CD4-positive, alpha-beta T cell treated with Interleukin-2 at 100 ng/mL for 4 hours (primary cell): ENCODE data around the gene PAGR1.

Experiments
- DNase-seq: peaks from one replicate; pipeline ENCODE4 v3.0.0-alpha.2; 2020; ENCODE audit warnings: low spot score

Gene PAGR1

DNA sequence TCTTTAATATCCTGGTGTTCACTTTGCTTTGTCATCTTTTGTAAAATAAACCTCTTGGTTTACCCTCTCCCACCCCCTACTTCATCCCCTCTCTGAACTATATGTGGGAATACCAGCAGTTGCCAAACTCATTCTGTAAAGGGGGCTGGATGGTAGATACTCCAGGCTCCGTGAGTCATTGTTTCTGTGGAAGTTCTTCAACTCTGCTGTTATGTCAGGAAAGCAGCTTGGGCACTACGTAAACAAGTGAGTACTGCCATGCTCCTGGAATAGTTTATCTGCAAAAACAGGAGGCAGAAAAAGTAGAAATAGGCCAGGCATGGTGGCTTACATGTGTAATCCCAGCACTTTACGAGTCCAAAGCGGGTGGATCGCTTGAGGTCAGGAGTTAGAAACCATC lies 21.9 kb downstream of the PAGR1 start:
- DNase-seq = no peak

DNA sequence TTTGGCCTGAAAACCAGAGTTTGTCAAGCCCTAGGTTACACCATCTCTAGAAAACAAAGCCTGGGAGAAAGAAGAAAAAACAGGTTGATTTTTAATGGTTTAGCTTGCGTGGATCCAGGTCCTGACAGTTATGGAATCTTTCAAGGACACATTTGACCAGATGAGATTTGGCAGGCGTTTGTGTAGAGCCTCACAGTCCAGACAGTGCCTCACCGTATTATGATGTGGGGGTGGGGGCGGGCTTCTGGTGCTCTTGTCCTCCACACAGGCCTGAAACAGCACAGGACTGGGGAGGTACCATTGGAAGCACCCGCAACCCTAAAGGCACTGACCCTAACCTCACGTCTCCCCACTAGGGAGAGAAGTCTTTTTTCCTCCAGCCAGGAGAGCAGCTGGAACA lies 23.9 kb downstream of the PAGR1 start:
- no peak for DNase-seq

DNA sequence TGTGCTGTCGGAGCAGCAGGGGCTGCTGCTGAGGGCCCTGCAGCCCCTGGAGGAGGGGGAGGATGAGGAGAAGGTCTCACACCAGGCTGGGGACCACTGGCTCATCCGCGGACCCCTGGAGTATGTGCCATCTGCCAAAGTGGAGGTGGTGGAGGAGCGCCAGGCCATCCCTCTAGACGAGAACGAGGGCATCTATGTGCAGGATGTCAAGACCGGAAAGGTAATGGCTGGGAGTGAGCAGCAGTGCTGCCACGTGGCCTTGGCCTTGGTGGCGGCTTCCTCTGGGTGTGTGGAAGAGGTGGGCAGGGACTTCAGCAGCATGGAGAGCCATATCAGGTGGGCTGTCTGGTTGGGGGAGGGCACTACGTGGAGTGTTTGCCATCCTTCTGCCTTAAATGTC lies 24.3 kb downstream of the PAGR1 start:
- no peak for DNase-seq

DNA sequence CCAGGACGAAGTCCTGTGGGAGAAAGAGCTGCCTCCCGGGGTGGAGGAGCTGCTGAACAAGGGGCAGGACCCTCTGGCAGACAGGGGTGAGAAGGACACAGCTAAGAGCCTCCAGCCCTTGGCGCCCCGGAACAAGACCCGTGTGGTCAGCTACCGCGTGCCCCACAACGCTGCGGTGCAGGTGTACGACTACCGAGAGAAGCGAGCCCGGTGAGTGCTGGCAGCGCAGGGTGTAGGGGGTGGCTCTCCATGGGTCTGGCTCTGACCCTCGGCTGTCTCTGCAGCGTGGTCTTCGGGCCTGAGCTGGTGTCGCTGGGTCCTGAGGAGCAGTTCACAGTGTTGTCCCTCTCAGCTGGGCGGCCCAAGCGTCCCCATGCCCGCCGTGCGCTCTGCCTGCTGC lies 25.7 kb downstream of the PAGR1 start:
- DNase-seq = no peak

DNA sequence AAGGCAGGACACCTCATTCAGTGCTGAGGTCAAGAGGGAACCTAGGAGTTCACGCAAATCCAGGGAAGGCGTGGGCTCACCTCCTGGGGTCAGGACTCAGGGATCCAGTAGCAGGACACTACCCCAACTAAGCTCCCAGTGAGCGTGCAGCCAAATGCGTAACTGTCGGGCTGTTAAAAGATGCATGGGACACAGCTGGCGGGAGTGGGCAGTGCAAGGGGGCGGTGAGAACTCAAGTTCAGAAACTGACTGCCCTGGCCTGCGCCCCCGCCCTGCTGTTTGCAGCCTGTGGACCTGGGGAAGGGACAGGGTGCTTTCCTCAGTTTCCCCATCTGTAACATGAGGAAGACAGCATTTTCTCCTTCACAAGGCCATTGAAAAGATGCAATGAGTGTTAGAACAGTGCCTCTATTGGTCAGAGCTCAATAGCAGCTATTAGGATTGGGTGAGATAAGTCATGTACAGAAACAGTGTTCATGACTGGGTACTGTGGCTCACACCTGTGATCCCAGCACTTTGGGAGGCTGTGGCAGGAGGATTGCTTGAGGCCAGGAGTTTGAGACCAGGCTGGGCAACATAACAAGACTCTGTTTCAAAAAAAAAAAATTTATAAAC lies 26.9 kb downstream of the PAGR1 start:
- no peak for DNase-seq

DNA sequence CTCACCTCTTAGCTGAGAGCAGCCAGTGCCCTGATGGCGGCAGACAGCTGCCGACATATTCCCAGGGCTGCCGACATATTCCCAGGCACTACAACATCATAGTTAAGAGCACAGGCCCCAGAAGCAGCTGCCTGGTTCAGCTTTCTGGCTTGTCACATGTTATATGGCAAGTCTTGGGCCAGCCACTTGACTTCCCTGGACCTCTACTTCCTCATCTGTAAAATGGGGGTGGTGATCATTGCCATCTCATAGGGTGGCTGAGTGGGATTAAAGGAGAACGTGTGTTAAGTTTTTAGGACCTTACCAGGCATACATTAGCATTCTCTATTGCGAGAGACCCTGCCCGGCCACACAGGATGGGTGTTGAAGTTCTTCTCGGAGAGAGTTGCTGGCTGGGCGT lies 28.0 kb downstream of the PAGR1 start:
- DNase-seq = no peak

DNA sequence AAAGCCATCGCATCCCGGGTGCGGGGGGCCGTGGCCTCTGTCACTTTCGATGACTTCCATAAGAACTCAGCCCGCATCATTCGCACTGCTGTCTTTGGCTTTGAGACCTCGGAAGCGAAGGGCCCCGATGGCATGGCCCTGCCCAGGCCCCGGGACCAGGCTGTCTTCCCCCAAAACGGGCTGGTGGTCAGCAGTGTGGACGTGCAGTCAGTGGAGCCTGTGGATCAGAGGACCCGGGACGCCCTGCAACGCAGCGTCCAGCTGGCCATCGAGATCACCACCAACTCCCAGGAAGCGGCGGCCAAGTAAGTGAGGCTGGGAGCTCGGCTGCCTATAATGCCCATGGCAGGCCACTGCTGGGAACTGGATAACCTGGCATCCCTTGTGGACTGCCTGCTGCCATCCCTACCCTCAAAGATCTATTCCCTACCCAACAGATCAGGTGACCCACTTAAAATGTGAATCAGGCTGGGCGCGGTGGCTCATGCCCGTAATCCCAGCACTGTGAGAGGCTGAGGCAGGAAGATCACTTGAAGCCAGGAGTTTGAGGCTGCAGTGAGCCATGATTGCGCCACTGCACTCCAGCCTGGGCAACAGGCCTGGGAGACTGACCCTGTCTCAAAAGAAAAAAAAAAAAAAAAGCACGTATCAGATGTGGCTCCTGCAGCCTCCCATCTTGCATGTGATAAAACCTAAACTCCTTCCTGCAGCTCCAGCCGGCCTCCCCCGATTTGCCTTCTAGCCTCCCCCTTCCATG lies 28.8 kb downstream of the PAGR1 start:
- no peak for DNase-seq

DNA sequence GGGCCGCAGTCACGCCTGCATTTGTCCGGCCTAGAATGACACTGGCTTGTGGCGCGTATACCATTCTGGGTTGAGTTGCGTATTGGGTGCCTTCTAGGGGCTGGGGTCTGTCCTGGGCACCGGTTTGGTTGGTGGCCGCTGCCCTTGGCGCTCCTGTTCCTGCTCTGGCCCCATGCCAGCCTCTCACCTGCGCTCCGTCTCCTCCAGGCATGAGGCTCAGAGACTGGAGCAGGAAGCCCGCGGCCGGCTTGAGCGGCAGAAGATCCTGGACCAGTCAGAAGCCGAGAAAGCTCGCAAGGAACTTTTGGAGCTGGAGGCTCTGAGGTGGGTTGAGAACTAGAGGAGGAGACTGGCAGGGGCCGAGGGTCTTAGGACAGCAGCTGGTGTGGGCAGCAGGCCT lies 29.7 kb downstream of the PAGR1 start:
- no peak for DNase-seq

DNA sequence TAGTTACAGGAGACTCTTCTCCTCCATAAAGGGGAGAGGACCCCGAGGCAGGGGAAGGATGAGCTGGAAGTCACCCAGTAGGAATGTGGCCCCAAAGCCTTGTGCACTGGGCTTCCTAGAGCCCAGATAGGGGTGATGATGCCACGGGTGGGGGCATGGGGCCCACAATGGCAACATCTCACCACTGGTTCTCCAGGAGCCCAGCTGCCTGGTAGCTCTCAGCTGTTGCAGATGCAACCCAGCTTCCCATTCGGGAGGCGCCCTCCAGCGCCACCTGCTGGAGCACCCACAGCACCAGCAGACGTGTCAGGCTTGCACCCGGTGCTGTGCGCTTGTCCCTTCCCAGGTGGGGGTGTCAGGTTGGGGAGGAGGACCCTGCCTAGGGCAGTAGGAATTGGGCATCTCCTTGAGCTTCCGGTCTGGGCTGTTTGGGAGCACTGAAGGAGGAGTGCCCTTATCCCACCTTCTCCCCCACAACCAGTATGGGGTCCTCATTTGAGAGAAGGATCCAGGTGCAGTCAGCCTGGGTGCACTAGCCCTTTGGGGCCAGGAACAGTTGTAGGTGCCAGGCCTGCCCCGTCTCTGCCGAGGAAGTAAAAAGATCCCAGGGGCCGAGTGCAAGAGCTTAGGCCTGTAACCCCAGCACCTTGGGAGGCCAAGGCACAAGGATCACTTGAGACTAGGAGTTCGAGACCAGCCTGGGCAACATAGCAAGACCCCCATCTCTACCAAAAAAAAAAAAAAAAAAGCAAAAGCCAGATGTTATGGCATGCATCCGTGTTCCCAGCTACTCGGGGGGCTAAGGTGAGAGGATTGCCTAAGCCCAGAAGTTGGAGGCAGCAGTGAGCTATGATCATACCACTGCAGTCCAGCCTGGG lies 32.7 kb downstream of the PAGR1 start:
- peak; percentile 82 for DNase-seq

DNA sequence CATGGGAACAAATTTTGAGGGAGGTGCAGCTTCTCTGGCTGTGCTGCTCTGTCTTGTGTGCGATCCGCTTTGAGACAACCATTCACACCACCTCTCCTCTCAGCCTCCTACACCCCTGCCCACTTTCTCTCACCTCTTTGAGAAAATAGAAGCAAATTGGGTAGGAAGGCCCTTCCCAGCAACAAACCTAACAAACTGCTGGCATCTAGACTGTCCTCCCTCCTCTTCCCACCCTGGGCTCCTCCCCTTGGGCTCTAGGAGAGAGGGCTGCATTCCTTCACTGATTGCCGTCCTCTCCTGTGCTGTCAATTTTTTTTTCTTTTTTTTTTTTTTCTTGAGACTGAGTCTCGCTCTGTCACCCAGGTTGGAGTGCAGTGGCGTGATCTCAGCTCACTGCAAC lies 33.6 kb downstream of the PAGR1 start:
- no peak for DNase-seq

DNA sequence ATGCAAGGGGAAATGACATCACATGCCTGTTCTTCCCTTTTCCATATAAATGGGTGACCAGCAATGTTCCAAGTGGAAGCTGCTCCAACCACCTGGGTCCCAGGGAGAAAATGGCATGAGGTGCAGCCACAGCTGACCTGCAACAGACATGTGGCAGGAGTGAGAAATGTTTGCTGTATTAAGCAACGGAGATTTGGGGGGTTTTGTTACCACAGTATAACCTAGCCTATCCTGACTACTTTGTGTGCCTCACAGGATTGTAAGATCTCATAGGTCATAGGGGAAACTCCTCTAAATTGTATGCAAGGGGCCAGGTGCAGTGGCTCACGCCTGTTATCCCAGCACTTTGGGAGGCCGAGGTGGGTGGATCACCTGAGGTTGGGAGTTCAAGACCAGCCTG lies 35.0 kb downstream of the PAGR1 start:
- no peak for DNase-seq

DNA sequence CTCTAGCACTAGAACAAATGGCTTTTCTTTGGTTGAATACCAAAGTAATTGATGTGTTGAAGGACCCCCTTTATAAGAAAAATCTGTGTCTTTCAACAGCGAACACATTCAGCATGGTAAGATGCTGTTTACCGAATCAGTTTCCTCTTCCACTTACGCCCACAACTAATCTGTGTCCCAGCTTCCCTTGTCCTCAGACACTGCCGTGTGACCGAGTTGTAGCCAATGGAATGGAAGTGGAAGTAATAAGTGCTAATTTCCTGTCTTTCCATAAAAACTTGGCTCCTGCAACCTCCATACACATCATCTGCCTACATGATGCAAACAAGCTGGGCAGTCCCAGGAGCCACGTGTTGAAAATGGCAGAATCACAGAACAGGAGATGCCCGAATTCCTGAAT lies 36.7 kb downstream of the PAGR1 start:
- DNase-seq = no peak

DNA sequence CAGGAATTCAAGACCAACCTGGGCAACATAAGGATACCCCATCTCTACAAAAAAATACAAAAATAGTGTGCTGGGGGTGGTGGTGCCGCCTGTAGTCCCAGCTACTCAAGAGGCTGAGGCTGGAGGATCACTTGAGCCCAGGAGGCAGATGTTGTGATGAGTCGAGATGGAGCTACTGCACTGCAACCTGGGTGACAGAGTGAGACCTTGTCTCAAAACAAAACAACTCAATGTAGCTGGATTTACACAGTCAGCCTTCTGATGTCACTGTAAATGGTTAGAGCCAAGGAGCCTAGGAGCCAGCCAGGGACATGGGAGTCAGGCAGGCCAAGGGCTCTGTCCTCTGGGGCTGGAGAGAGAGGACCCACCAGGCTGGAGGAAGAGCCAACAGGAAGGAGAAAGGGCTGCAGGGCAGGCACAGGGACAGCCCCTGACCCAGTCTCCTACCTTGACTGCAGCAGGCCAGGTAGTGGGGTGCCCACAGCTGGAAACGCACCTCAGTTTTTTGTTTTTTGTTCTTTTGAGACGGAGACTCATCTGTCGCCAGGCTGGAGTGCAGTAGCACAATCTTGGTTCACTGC lies 38.7 kb downstream of the PAGR1 start:
- no peak for DNase-seq

DNA sequence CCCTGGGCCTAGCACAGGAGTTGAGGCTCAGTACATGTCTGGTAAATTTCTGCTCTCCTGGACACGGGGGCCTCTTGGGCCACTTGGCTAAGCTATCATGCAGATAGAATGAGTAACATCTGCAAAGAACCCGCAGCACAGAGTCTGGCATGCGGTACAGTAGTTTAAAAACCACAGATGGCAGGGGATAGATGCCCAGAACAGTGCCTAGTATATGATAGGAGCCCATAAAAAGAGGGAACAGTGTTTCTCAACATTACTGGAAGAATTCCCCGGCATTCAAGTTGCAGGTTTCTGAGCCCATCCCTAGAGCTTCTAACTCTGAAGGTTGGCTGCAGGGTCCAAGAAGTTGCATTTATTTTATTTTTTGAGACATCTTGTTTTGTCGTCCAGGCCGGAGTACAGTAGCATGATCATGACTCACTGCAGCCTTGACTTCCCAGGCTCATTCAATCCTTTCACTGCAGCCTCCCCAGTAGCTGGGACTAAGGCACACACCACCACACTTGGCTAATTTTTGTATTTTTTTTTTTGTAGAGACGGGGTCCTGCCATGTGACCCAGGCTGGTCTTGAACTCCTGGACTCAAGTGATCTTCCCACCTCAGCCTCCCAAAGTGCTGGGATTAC lies 41.3 kb downstream of the PAGR1 start:
- no peak for DNase-seq

DNA sequence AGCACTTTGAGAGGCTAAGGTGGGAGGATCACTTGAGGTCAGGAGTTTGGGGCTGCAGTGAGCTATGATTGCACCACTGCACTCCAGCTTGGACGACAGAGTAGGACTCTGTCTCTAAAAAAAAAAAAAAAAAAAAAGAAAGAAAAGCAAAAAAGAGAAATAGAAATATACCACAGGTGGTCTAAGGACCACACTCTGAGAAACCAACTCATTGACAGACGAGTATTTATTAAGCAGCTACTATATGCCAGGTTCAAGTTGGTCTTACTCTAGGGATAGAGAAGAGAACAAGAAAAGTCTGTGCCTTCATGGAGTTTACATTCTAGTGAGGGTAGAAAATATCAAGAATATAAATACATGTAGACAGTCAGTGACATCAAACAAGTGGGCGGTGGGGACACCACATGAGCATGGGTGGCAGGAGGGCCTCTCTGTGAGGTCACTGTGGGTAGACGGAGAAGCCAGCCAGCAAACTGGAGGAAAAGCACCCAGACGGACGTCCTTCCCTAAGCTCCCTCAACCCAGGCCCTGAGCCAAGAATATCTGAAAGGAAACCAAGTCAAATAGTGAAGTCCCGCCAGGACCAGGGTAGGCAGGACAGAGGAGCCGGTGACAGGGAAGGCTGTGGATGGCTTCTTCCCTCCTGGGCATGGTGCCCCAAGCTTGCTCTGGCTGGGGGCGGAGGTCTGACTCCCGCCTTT lies 42.3 kb downstream of the PAGR1 start:
- DNase-seq = no peak

DNA sequence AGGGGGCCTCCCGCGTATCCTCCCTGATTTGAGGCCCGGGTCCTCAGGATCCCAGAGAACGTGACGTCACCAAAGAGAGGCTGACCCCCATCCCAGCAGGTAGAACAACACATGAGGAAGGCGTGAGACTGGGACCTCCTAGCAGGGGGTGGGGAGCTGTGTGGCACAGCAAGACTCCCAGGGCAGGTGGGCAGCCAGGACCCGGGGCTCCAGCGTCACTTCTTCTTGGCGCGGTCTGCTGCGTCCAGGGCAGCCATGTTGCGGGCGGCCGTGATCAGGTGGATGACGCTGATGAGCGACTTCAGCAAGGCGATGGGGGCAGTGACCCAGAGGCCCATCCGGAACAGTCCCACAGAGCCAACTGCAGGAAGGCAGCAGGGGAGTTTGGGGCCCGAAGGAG lies 43.0 kb downstream of the PAGR1 start:
- no peak for DNase-seq

DNA sequence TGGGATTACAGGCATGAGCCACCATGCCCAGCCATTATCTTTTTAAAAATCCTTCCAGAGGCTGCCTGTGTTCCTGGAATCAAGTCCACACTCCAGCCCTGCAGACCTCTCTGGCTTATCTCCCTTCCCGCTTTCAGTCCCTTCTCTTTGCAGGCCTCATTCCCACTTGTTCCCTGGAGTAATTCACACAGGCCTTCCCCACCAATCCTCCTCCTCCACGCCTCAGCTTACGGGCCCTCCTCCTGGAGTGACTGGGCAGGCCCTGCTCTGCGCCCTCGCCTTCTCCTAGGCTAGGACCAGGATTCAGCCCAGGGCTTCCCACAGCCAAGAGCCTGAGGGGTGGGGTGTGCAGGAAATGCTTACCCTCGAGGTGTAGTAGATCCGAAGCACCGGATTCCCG lies 44.3 kb downstream of the PAGR1 start:
- DNase-seq = no peak

DNA sequence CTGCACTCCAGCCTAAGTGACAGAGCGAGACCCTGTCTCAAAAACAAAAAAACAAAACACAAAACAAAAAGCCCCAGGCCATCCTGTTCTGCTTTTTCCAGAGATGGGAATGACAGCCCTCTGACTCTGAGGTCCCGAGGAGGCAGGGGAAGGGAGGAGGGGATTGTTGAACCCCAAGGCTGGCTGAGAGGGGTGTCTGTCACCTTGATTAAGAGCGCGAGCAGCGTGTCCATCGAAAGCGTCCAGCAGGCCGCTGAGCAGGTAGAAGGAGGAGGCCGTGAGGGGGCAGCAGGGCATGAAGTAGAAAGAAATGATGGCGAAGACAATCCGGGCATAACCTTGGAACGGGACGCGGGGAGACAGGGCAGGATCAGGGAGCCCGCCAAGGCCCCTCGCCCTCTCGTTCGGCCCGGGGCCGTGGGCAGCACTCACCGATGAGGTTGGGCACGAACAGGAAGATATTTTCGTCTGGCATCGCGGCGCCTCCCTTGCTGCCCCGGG lies 46.5 kb downstream of the PAGR1 start:
- no peak for DNase-seq

DNA sequence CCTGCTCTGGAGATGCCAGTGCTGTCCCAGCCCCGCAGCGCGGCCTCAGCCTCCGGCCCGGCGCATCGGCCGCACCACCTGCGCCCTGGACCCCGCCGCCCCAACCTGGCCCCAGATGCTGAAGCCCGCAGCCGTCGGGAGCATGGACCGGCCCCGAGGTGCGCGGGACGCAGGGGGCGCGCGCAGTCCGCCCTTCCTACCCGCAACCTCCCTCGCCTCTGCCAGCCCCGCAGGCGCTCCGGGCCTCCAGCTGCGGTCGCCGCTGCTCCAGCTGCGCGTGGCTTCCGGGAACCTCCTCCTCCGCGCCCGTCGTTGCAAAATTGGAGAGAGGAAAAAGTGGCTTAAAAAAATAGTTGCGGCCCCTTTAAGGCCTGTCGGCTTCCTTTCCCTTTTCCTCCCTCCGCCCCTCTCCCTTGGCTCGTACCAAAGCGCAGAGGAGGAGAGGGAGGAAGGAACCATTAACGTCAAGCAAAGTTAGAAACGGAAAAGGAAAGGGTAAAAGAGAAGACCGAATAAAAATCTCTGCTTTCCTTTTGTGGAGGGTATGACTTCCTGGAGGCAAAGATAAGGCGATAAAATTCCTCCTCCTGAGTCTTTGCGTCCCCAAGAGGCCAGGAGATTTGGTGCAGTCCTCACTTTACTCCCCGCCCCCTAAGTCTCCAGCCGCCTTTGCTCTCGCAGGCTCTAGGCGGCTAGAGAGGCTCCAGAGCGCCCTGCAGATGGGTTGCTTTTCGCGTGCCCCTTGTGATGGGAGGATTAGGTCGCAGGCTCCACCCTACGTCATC lies 47.1 kb downstream of the PAGR1 start, which contains the start of gene CDIPT:
TSS of gene CDIPT (minus strand) at position 343 of the 785 bp plus-strand sequence. CDS start 369 bp downstream, outside the sequence.
- DNase-seq = peak; percentile 96

DNA sequence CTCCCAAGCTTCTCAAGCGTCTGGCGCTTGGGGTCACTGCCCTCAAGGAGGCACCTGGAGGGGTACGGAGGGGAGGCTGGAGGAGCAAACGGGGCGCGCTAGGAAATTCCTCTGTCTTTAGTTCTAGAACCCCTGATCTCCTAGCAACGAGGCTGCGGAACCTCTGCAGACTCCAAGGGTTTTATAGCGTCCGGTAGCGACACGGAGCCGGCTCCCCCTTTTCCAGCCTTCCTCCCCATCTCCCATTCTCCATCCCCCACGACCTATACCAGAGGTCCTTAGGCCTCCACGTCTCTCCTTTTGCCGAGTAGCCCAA lies 47.7 kb downstream of the PAGR1 start:
- no peak for DNase-seq

DNA sequence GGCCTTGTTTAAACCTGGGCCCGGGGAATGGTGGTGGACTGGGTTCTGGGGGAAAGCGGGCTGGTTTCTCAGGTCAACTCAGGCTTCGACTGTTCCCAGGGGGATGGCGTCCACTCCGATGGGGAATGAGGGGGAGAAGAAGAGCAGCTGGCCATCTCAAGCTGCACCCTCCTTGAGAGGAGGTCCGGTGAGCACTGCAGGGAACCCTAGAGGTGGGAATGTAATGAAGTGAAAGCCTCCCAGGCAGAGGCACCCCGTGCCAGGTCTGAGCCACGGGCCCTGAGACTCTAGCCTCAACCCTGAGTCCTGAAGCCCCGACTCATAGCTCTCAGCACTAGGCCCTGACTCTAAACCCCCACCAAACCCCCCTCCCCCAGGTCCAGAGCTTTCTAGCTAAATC lies 48.3 kb downstream of the PAGR1 start:
- DNase-seq = no peak
